Muscle of arm (tissue), 12 donors: Measurements from ENCODE around the gene ANKRD33. TPM values are rescaled to one million over a fixed set of nuclear protein-coding genes. Genes with fewer than 3 reads are reported as not detected.
"Not testable (repeated sequence)": the region's sequence is repeated elsewhere in the genome, so short reads cannot be mapped to it uniquely, and the experiment has no call there.

Source experiments
- DNase-seq: peaks from one replicate; pipeline ENCODE4 v3.0.0-alpha.2; 2013
- polyA plus RNA-seq, 12 donors: library from polyadenylated mRNA; unstranded; fragments of 120-200 nt; gene quantifications; one replicate each; pipeline ENCODE4 v1.2.1, GENCODE V29; 2013; ENCODE audit not compliant: insufficient read length in 12 of 12

Gene ANKRD33
- polyA plus RNA-seq, 12 donors: 0.08 to 0.36 (median 0.20) TPM; not detected in 6

- no peak for DNase-seq
Observed at GRCh38 chr12:51879102-51879501, 8.8 kb upstream of the ANKRD33 start.

GRCh38 chr12:51883295-51883694 lies 4.6 kb upstream of the ANKRD33 start:
- DNase-seq: no peak

GRCh38 chr12:51883998-51884675 lies 3.8 kb upstream of the ANKRD33 start:
- DNase-seq: no peak

- DNase-seq: no peak
Observed at GRCh38 chr12:51884676-51885229, 3.1 kb upstream of the ANKRD33 start.

- not testable (repeated sequence) for DNase-seq
Observed at GRCh38 chr12:51885294-51886020, 2.4 kb upstream of the ANKRD33 start.

- DNase-seq: peak; percentile 80
Observed at GRCh38 chr12:51886021-51886710, 1.7 kb upstream of the ANKRD33 start.

- no peak for DNase-seq
Observed at GRCh38 chr12:51888316-51889215, 663 bp downstream of the ANKRD33 start.

- DNase-seq: no peak
Observed at GRCh38 chr12:51889216-51890132, 1.6 kb downstream of the ANKRD33 start.

GRCh38 chr12:51890133-51890464 lies 2.2 kb downstream of the ANKRD33 start:
- DNase-seq: no peak

GRCh38 chr12:51890511-51891171 lies 2.7 kb downstream of the ANKRD33 start:
- no peak for DNase-seq

GRCh38 chr12:51891843-51892242 lies 3.9 kb downstream of the ANKRD33 start:
- no peak for DNase-seq

GRCh38 chr12:51893786-51894185 lies 5.9 kb downstream of the ANKRD33 start:
- no peak for DNase-seq

- DNase-seq: no peak
Observed at GRCh38 chr12:51895378-51896135, 7.7 kb downstream of the ANKRD33 start.

- DNase-seq: no peak
Observed at GRCh38 chr12:51896236-51896635, 8.3 kb downstream of the ANKRD33 start.

GRCh38 chr12:51897181-51897580 lies 9.3 kb downstream of the ANKRD33 start:
- DNase-seq: no peak

- no peak for DNase-seq
Observed at GRCh38 chr12:51898506-51898905, 10.6 kb downstream of the ANKRD33 start.

- DNase-seq: no peak
Observed at GRCh38 chr12:51898937-51899336, 11.0 kb downstream of the ANKRD33 start.

GRCh38 chr12:51900323-51900889 lies 12.5 kb downstream of the ANKRD33 start:
- no peak for DNase-seq
